IPS-15b (cell line): ENCODE measurements around the gene ATXN3.

Experiments used
- H3K27me3 ChIP-seq: one replicate; pipeline ENCODE4 v1.6.1; 2013; ENCODE audit warnings: low read length; ENCODE audit not compliant: control insufficient read depth, insufficient read depth
- H3K36me3 ChIP-seq: one replicate; pipeline ENCODE4 v1.6.1; 2013; ENCODE audit warnings: low read length; ENCODE audit not compliant: control insufficient read depth, insufficient read depth
- H3K4me1 ChIP-seq: one replicate; pipeline ENCODE4 v1.6.1; 2013; ENCODE audit warnings: mild to moderate bottlenecking, low read length; ENCODE audit not compliant: control insufficient read depth, insufficient read depth
- H3K4me3 ChIP-seq: one replicate; pipeline ENCODE4 v1.5.1; 2013; ENCODE audit warnings: low read depth, low read length
- H3K9ac ChIP-seq: one replicate; pipeline ENCODE4 v1.6.1; 2013; ENCODE audit warnings: low read depth, mild to moderate bottlenecking, low read length
- H3K9me3 ChIP-seq: one replicate; pipeline ENCODE4 v1.6.1; 2013; ENCODE audit warnings: mild to moderate bottlenecking, low read length; ENCODE audit not compliant: control insufficient read depth, insufficient read depth

ATXN3 gene

GRCh38 chr14:92121207-92121669 is 14.9 kb upstream of the ATXN3 start:
- Histone ChIP-seq H3K27me3 (no peaks in the 10 kb centered on the region), H3K4me3 (peak overlapping the region; percentile 99), H3K9ac (peak overlapping the region; percentile 100), H3K9me3 (no peaks in the 10 kb centered on the region), H3K4me1 (peaks cover 4% of the 10 kb centered on the region), H3K36me3 (peaks cover 6% of the 10 kb centered on the region)

GRCh38 chr14:92109490-92109889 is 3.1 kb upstream of the ATXN3 start:
- Histone ChIP-seq H3K9ac (no peak overlapping the region), H3K4me3 (no peak overlapping the region), H3K9me3 (no peaks in the 10 kb centered on the region), H3K4me1 (peaks cover 6% of the 10 kb centered on the region), H3K27me3 (no peaks in the 10 kb centered on the region), H3K36me3 (no peaks in the 10 kb centered on the region)

- H3K9ac ChIP-seq = no peak overlapping the region
- peak overlapping the region; percentile 10 for H3K4me3 ChIP-seq
- H3K4me1 ChIP-seq = peaks cover 8% of the 10 kb centered on the region
- no peaks in the 10 kb centered on the region for H3K36me3 ChIP-seq
- no peaks in the 10 kb centered on the region for H3K27me3 ChIP-seq
- H3K9me3 ChIP-seq = no peaks in the 10 kb centered on the region
Measured at GRCh38 chr14:92108345-92109254, 2.2 kb upstream of the ATXN3 start.

- H3K4me3 ChIP-seq = peak overlapping the region; percentile 99
- H3K9ac ChIP-seq = peak overlapping the region; percentile 76
- H3K9me3 ChIP-seq = no peaks in the 10 kb centered on the region
- no peaks in the 10 kb centered on the region for H3K27me3 ChIP-seq
- no peaks in the 10 kb centered on the region for H3K36me3 ChIP-seq
- H3K4me1 ChIP-seq = peaks cover 14% of the 10 kb centered on the region
Measured at GRCh38 chr14:92105893-92106142, 564 bp downstream of the ATXN3 start.

GRCh38 chr14:92105073-92105892 is 1.1 kb downstream of the ATXN3 start:
- no peaks in the 10 kb centered on the region for H3K9me3 ChIP-seq
- peaks cover 16% of the 10 kb centered on the region for H3K4me1 ChIP-seq
- peak overlapping the region; percentile 99 for H3K4me3 ChIP-seq
- no peaks in the 10 kb centered on the region for H3K36me3 ChIP-seq
- H3K9ac ChIP-seq = peak overlapping the region; percentile 76
- H3K27me3 ChIP-seq = no peaks in the 10 kb centered on the region

GRCh38 chr14:92103363-92103989 is 2.9 kb downstream of the ATXN3 start:
- no peaks in the 10 kb centered on the region for H3K27me3 ChIP-seq
- no peaks in the 10 kb centered on the region for H3K9me3 ChIP-seq
- no peaks in the 10 kb centered on the region for H3K36me3 ChIP-seq
- no peak overlapping the region for H3K4me3 ChIP-seq
- no peak overlapping the region for H3K9ac ChIP-seq
- peaks cover 19% of the 10 kb centered on the region for H3K4me1 ChIP-seq

- H3K36me3 ChIP-seq = no peaks in the 10 kb centered on the region
- no peaks in the 10 kb centered on the region for H3K27me3 ChIP-seq
- H3K4me3 ChIP-seq = no peak overlapping the region
- no peak overlapping the region for H3K9ac ChIP-seq
- no peaks in the 10 kb centered on the region for H3K9me3 ChIP-seq
- H3K4me1 ChIP-seq = peaks cover 13% of the 10 kb centered on the region
Measured at GRCh38 chr14:92099802-92100201, 6.6 kb downstream of the ATXN3 start.

- H3K9me3 ChIP-seq = no peaks in the 10 kb centered on the region
- no peak overlapping the region for H3K4me3 ChIP-seq
- no peaks in the 10 kb centered on the region for H3K4me1 ChIP-seq
- H3K36me3 ChIP-seq = peaks cover 5% of the 10 kb centered on the region
- H3K9ac ChIP-seq = no peak overlapping the region
- no peaks in the 10 kb centered on the region for H3K27me3 ChIP-seq
Measured at GRCh38 chr14:92093320-92093719, 13.1 kb downstream of the ATXN3 start.

- H3K27me3 ChIP-seq = no peaks in the 10 kb centered on the region
- no peaks in the 10 kb centered on the region for H3K9me3 ChIP-seq
- peaks cover 7% of the 10 kb centered on the region for H3K36me3 ChIP-seq
- H3K4me3 ChIP-seq = no peak overlapping the region
- no peak overlapping the region for H3K9ac ChIP-seq
- no peaks in the 10 kb centered on the region for H3K4me1 ChIP-seq
Measured at GRCh38 chr14:92088494-92088893, 17.9 kb downstream of the ATXN3 start.

GRCh38 chr14:92074555-92074954 is 31.8 kb downstream of the ATXN3 start:
- Histone ChIP-seq H3K4me3 (no peak overlapping the region), H3K4me1 (no peaks in the 10 kb centered on the region), H3K36me3 (no peaks in the 10 kb centered on the region), H3K9me3 (no peaks in the 10 kb centered on the region), H3K27me3 (no peaks in the 10 kb centered on the region), H3K9ac (no peak overlapping the region)

GRCh38 chr14:92058006-92058917 is 48.1 kb downstream of the ATXN3 start:
- no peaks in the 10 kb centered on the region for H3K27me3 ChIP-seq

More at GRCh38 chr14:92058006-92058917, 48.1 kb downstream of the ATXN3 start:
- H3K4me3 ChIP-seq = no peak overlapping the region
- no peaks in the 10 kb centered on the region for H3K9me3 ChIP-seq
- no peaks in the 10 kb centered on the region for H3K36me3 ChIP-seq
- H3K4me1 ChIP-seq = peaks cover 8% of the 10 kb centered on the region
- no peak overlapping the region for H3K9ac ChIP-seq
